Measurements from ENCODE around the gene WHAMM. TPM values are rescaled to one million over a fixed set of nuclear protein-coding genes. Genes with fewer than 3 reads are reported as not detected.

WHAMM gene
- total and polyA plus RNA-seq, 2 of the 4 experiments (the other 2 are of a cell fraction) = 1.4 to 4.1 TPM

DNA sequence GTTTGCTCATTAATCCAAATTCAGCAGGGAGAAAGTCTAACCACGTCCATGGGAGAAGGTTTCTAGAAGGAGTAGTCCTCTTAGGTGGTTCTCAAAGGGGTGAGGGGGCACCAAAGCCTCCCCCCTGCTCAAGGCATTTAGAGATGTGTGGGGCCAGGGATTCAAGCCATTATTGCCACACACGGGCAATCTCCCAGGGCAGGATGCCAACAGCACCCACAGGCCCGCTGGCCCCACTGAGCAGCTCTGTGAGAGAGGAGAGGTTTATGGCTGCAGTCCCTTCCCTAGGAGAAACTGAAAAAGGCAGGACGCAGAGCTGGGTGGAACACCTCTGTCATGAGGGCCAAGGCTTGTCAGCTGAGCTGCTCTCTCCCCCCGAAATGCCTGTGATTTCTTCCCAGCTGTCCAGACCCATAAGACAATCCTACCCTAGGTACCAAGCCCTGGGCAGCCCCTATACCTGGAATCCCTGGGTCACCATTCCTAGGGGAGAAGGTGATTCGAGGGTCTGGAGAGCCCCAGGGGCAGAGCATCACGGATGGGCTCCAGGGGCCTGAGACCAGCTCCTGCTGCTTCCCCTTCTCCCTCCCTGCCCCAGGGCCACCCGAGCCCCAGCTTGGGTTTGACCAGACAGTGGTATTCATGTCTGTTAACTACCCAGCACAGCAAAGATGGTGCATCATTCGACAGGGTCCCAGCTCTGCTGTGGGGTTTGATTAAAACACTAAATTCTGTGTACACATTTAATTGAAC, 39.0 kb downstream of the WHAMM start:
- no peak overlapping the region for H2AK5ac ChIP-seq (ENCODE audit: low read depth, low read length)
- H2AK9ac ChIP-seq (replicated peaks; ENCODE audit: low read depth, low read length, poor library complexity) = no peak overlapping the region
- dilution Hi-C loops (cut with HindIII; ENCODE audit: low sequenced_read_pairs, unreplicated experiment) (no loop called here), intact Hi-C loops (cut with micrococcal nuclease) (loop anchor here (5.0 kb wide), 1 partner anchor 139 kb away; the partner anchor contains the start of gene RAMAC), in situ Hi-C loops (cut with MboI; ENCODE audit: low sequenced_read_pairs) (no loop called here)
- H3K27me3 ChIP-seq (ENCODE audit: control insufficient read depth, insufficient read depth, low read length) = no peaks in the 10 kb centered on the region
- no peaks in the 10 kb centered on the region for H3K79me1 ChIP-seq (ENCODE audit: low read depth in 1 of 2, low read length in 2 of 2)
- no peak overlapping the region for H4K5ac ChIP-seq (ENCODE audit: low read depth, low read length)
- H4K20me1 ChIP-seq (ENCODE audit: insufficient read depth, low read length) = no peaks in the 10 kb centered on the region
- no peak overlapping the region for H2BK120ac ChIP-seq (ENCODE audit: low read depth, low read length)
- H3K4me1 ChIP-seq (ENCODE audit: control insufficient read depth, insufficient read depth, low read length) = peaks cover 11% of the 10 kb centered on the region; the same call in 1 of the 2 replicates
- 90% methylated on average over 2 of the region's 9 CpGs; no CpG with 5 or more reads in 1 of the 2 experiments for WGBS, 2 experiments (ENCODE audit: extremely low coverage in 2 of 2, insufficient read length in 1 of 2)
- H3K18ac ChIP-seq (ENCODE audit: low read depth, low read length) = no peak overlapping the region
- H3K14ac ChIP-seq (replicated peaks; ENCODE audit: low read depth, low read length) = no peak overlapping the region
- H2BK15ac ChIP-seq (ENCODE audit: low read depth, low read length) = no peak overlapping the region
- H2AFZ ChIP-seq (replicated peaks; ENCODE audit: low read length, poor library complexity) = peak overlapping the region; percentile 36
- POLR2A ChIA-PET (ENCODE audit: unreplicated experiment) = interaction anchor here (0.5 kb wide), 1 partner anchor 18 kb away, joined by 6 read pairs; no protein-coding TSS in a partner anchor
- H4K91ac ChIP-seq (ENCODE audit: insufficient read depth, low read depth, low read length) = no peak overlapping the region
- H3K4ac ChIP-seq (ENCODE audit: low read depth, low read length) = no peak overlapping the region
- no peaks in the 10 kb centered on the region for H3K9me3 ChIP-seq (ENCODE audit: control insufficient read depth, insufficient read depth, low read length)
- no peak for ATAC-seq (ENCODE audit: low read depth)
- H3K36me3 ChIP-seq (ENCODE audit: control insufficient read depth, insufficient read depth, low read length) = no peaks in the 10 kb centered on the region
- no peak overlapping the region for H4K8ac ChIP-seq (ENCODE audit: low read depth in 2 of 2, low read length in 2 of 2)
- no peak for DNase-seq
- no peak overlapping the region for H3K27ac ChIP-seq (ENCODE audit: insufficient read depth, low read length)
- H3K9me1 ChIP-seq (ENCODE audit: insufficient read depth, low read length) = no peaks in the 10 kb centered on the region; the same call in 1 of the 2 replicates
- no peak overlapping the region for H3K56ac ChIP-seq (ENCODE audit: extremely low read depth, insufficient read depth, low read length)
- no peak overlapping the region for H3K23ac ChIP-seq (ENCODE audit: low read depth, low read length)
- no peak overlapping the region for H2BK5ac ChIP-seq (ENCODE audit: low read depth, low read length, poor library complexity, severe bottlenecking)
- CTCF ChIA-PET = interaction anchor here (1.6 kb wide), 1 partner anchor 138 kb away, joined by 4 read pairs; the partner anchor contains the start of gene RAMAC
- no TSS peak for BruUV-seq (replicated peaks)
- TF ChIP-seq USF2 (IDR thresholded peaks at IDR 0.05; ENCODE audit: low read depth, low read length) = no peak
- no peak for TF ChIP-seq NFE2L2 (IDR thresholded peaks at IDR 0.05; ENCODE audit: low read depth, low read length)
- TF ChIP-seq FOS (IDR thresholded peaks at IDR 0.05; ENCODE audit: low read depth, low read length) = no peak
- no peak overlapping the region for H3K4me2 ChIP-seq (ENCODE audit: low read depth, low read length)
- H3K9ac ChIP-seq (ENCODE audit: low read depth, low read length) = no peak overlapping the region
- H2BK20ac ChIP-seq (ENCODE audit: low read depth, low read length) = no peak overlapping the region
- H3K4me3 ChIP-seq (ENCODE audit: insufficient read depth, low read depth, low read length) = no peak overlapping the region
